Measurements from ENCODE around the gene FBXO44.

The FBXO44 gene

DNA sequence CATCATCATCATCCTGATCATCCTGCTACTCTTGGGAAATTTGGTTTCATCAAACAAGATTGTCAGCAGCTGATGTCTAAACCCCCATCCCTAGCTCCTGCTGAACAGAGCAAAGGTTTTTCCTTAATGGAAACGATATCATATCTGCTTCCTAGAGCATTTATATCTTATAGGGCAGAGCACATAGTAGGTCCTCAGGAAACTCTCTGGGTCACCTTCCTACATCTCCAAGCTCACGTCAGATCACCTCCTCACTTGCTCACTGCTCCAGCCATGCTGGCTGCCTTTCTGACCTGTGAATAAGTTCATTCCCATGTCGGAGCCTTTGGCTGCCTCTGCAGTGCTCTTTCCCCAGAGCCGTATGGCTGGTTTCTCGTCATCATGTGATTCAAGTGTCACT is 10.9 kb upstream of the FBXO44 start:
- H3K4me3 ChIP-seq (ENCODE audit: low read depth, low read length), result no peak overlapping the region
- in situ Hi-C loops (cut with HindIII; ENCODE audit: low sequenced_read_pairs), result no loop called here
- TF ChIP-seq CTCF (IDR thresholded peaks at IDR 0.05; ENCODE audit: low read depth, low read length, missing control alignments), result no peak
- no peak for DNase-seq (ENCODE audit: low read depth)

DNA sequence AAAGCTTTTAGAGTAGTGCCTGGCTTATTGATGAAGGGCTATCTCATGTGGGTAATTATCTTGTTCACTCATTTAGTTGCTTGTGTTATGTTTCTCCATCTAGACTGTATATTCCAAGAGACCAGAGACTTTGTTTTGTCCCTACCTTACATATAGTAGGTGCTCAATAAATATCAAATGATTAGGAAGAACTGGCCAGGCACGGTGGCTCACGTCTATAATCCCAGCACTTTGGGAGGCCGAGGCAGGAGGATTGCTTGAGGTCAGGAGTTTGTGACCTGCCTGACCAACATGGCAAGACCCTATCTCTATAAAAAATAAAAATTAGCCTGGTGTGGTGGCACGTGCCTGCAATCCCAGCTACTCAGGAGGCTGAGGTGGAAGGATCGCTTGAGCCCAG is 9.4 kb upstream of the FBXO44 start:
- H3K4me3 ChIP-seq (ENCODE audit: low read depth, low read length), result no peak overlapping the region
- DNase-seq (ENCODE audit: low read depth), result no peak
- in situ Hi-C loops (cut with HindIII; ENCODE audit: low sequenced_read_pairs), result no loop called here
- TF ChIP-seq CTCF (IDR thresholded peaks at IDR 0.05; ENCODE audit: low read depth, low read length, missing control alignments), result no peak

GRCh38 chr1:11645670-11646265 is 8.9 kb upstream of the FBXO44 start:
- peak; percentile 82 for TF ChIP-seq CTCF (IDR thresholded peaks at IDR 0.05; ENCODE audit: low read depth, low read length, missing control alignments)
- no peak overlapping the region for H3K4me3 ChIP-seq (ENCODE audit: low read depth, low read length)
- DNase-seq (ENCODE audit: low read depth), result peak; percentile 44
- in situ Hi-C loops (cut with HindIII; ENCODE audit: low sequenced_read_pairs), result no loop called here

- in situ Hi-C loops (cut with HindIII; ENCODE audit: low sequenced_read_pairs), result no loop called here
- DNase-seq (ENCODE audit: low read depth), result no peak
- H3K4me3 ChIP-seq (ENCODE audit: low read depth, low read length), result no peak overlapping the region
- TF ChIP-seq CTCF (IDR thresholded peaks at IDR 0.05; ENCODE audit: low read depth, low read length, missing control alignments), result no peak
Observed at GRCh38 chr1:11646317-11646716, 8.4 kb upstream of the FBXO44 start.

DNA sequence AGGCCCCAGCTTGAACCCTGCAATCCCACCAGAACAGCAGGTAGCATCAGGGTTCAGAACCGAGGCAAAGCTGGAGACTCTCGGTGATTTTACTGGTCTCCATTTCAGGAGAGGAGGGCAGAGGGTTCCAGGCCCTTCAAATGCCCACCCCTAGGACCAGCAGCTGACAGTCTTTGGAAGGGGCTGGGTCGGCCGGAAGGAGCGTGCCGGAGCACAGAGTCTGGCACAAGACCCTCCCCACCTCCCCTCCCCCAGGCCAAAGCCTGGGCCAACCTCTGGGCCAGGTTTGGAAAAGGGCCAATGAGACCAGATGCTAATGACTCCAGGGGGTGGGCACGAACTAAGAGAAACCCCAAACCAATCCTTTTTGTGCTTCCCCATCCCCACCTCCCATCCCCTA is 7.3 kb upstream of the FBXO44 start:
- no peak for TF ChIP-seq CTCF (IDR thresholded peaks at IDR 0.05; ENCODE audit: low read depth, low read length, missing control alignments)
- DNase-seq (ENCODE audit: low read depth), result no peak
- no peak overlapping the region for H3K4me3 ChIP-seq (ENCODE audit: low read depth, low read length)
- in situ Hi-C loops (cut with HindIII; ENCODE audit: low sequenced_read_pairs), result no loop called here

DNA sequence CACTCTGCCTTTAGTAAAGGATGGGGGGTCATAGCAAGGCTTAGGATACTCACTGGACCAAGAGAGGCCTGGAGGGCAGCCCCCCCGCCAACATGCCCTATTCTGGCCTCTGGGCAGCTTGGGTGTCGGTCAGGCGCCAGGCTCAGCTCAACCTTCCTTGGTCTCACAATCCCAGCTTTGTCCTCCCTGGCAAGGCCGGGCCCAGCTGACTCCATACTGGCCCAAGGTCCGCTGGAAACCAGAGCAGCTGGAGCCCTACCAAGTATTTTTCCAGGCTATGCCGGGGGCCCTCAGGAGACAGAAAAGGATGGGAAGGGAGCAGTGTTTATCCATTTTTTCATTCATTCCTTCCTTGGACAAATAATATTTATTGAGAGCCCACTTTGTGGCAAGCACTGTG is 6.6 kb upstream of the FBXO44 start:
- in situ Hi-C loops (cut with HindIII; ENCODE audit: low sequenced_read_pairs), result no loop called here
- H3K4me3 ChIP-seq (ENCODE audit: low read depth, low read length), result no peak overlapping the region
- no peak for TF ChIP-seq CTCF (IDR thresholded peaks at IDR 0.05; ENCODE audit: low read depth, low read length, missing control alignments)
- no peak for DNase-seq (ENCODE audit: low read depth)
